HepG2 (cell line): Measurements from ENCODE around the gene IRF7. TPM values are rescaled to one million over a fixed set of nuclear protein-coding genes. Genes with fewer than 3 reads are reported as not detected.
A peak's percentile ranks its signal among the peaks of the same experiment; 100 is the strongest.

Experiments used
- ERF ChIP-seq: IDR thresholded peaks from 2 replicates; pipeline ENCODE4 v1.6.1; 2018; ENCODE audit warnings: missing biosample characterization, missing genetic modification reagents
- GFI1 ChIP-seq: sonication (generic); formaldehyde crosslinking; IDR thresholded peaks from 2 replicates; pipeline ENCODE4 v1.5.0; 2020; ENCODE audit warnings: missing genetic modification reagents, mild to moderate bottlenecking, borderline replicate concordance
- HNRNPL ChIP-seq: fragments of 200-400 bp; formaldehyde crosslinking; IDR thresholded peaks from 2 replicates; pipeline ENCODE4 v1.6.1; 2017; ENCODE audit warnings: mild to moderate bottlenecking, low read depth, low read length
- JARID2 ChIP-seq: sonication (generic); formaldehyde crosslinking; IDR thresholded peaks from 2 replicates; pipeline ENCODE4 v1.8.1; 2023; ENCODE audit warnings: missing genetic modification reagents, inconsistent platforms; ENCODE audit not compliant: insufficient replicate concordance
- MEF2D ChIP-seq: sonication (generic); formaldehyde crosslinking; IDR thresholded peaks from 2 replicates; pipeline ENCODE4 v1.5.1; 2020; ENCODE audit warnings: mild to moderate bottlenecking, missing genetic modification reagents
- NPAS2 ChIP-seq: sonication (generic); formaldehyde crosslinking; IDR thresholded peaks from 2 replicates; pipeline ENCODE4 v1.8.0; 2022; ENCODE audit warnings: mild to moderate bottlenecking, missing genetic modification reagents, borderline replicate concordance
- PHF8 ChIP-seq: sonication (generic); formaldehyde crosslinking; IDR thresholded peaks from 2 replicates; pipeline ENCODE4 v1.5.0; 2020; ENCODE audit warnings: missing genetic modification reagents
- RFX5 ChIP-seq: IDR thresholded peaks from 2 replicates; pipeline ENCODE4 v1.6.1; 2011; ENCODE audit warnings: low read depth, low read length, improper control_type of control experiment
- RORA ChIP-seq: sonication (generic); formaldehyde crosslinking; IDR thresholded peaks from 2 replicates; pipeline ENCODE4 v1.5.0; 2020; ENCODE audit warnings: mild to moderate bottlenecking, missing genetic modification reagents, moderate library complexity
- SNRNP70 ChIP-seq: fragments of 200-400 bp; formaldehyde crosslinking; IDR thresholded peaks from 2 replicates; pipeline ENCODE4 v1.6.1; 2017; ENCODE audit warnings: mild to moderate bottlenecking, low read depth, low read length, moderate library complexity
- WIZ ChIP-seq: sonication (generic); formaldehyde crosslinking; IDR thresholded peaks from 2 replicates; pipeline ENCODE4 v1.5.1; 2020; ENCODE audit warnings: mild to moderate bottlenecking, missing genetic modification reagents
- ZMYM3 ChIP-seq: sonication (generic); formaldehyde crosslinking; IDR thresholded peaks from 2 replicates; pipeline ENCODE4 v1.5.1; 2020; ENCODE audit warnings: mild to moderate bottlenecking, missing genetic modification reagents
- ZNF101 ChIP-seq: sonication (generic); formaldehyde crosslinking; IDR thresholded peaks from 2 replicates; pipeline ENCODE4 v1.4.0; 2020; ENCODE audit warnings: mild to moderate bottlenecking, low read depth, missing genetic modification reagents, borderline replicate concordance
- ZNF484 ChIP-seq: sonication (generic); formaldehyde crosslinking; IDR thresholded peaks from 2 replicates; pipeline ENCODE4 v1.5.1; 2020; ENCODE audit warnings: mild to moderate bottlenecking, low read depth, missing genetic modification reagents, borderline replicate concordance
- ZNF501 ChIP-seq: sonication (generic); formaldehyde crosslinking; IDR thresholded peaks from 2 replicates; pipeline ENCODE4 v1.5.1; 2020; ENCODE audit warnings: mild to moderate bottlenecking, moderate library complexity, missing genetic modification reagents
- ZNF530 ChIP-seq: sonication (generic); formaldehyde crosslinking; IDR thresholded peaks from 2 replicates; pipeline ENCODE4 v1.5.0; 2020; ENCODE audit warnings: low read depth, mild to moderate bottlenecking, missing genetic modification reagents
- ZNF703 ChIP-seq: sonication (generic); formaldehyde crosslinking; IDR thresholded peaks from 2 replicates; pipeline ENCODE4 v1.5.1; 2020; ENCODE audit warnings: missing genetic modification reagents, mild to moderate bottlenecking, moderate library complexity, borderline replicate concordance
- polyA plus RNA-seq, 8 experiments: library from polyadenylated mRNA; depleted of rRNA in 3 of 8; stranded (reverse) in 7 of 8; unstranded in 1 of 8; fragments of >200 nt; fragmentation: Illumina TruSeq in 4 of 8; extraction: Trizol in 4 of 8; gene quantifications; 2 replicates each; pipeline versions ENCODE4 v1.2.1 to v1.2.3, GENCODE V29; 2011 to 2016; ENCODE audit warnings: low read depth in 4 of 8, missing spikeins in 1 of 8, mixed read lengths in 1 of 8; ENCODE audit not compliant: insufficient read depth in 1 of 8
- total RNA-seq, 5 experiments: library from RNA; depleted of rRNA; stranded (reverse); fragments of >200 nt; fragmentation: Illumina TruSeq; extraction: Trizol; gene quantifications; 2 replicates each; pipeline ENCODE4 v1.2.3, GENCODE V29; 2016; ENCODE audit warnings: low read depth in 1 of 5
- TF ChIP-seq, protein P1 (sequence below): IDR thresholded peaks from 2 replicates; pipeline ENCODE4 v1.6.1; 2016; ENCODE audit warnings: control low read depth
- TF ChIP-seq, protein P2 (sequence below): sonication (generic); formaldehyde crosslinking; conservative IDR thresholded peaks from 2 replicates; pipeline ENCODE4 v1.4.0; 2020; ENCODE audit warnings: missing genetic modification reagents
- TF ChIP-seq, protein P3 (sequence below): IDR thresholded peaks from 2 replicates; pipeline ENCODE4 v1.6.1; 2016; ENCODE audit warnings: missing genetic modification reagents, missing compliant biosample characterization
- TF ChIP-seq, protein P4 (sequence below), 2 experiments: sonication (generic) in 1 of 2; formaldehyde crosslinking in 1 of 2; IDR thresholded peaks; 2 replicates each; pipeline versions ENCODE4 v1.4.0 to v1.6.1; 2016 to 2020; ENCODE audit warnings: borderline replicate concordance in 1 of 2, low read depth in 1 of 2, mild to moderate bottlenecking in 1 of 2, missing genetic modification reagents in 1 of 2

The IRF7 gene
- total and polyA plus RNA-seq, 2 of the 13 experiments (the other 11 are each of a cell fraction or from before 2014, with no cell fraction given), result not detected

DNA sequence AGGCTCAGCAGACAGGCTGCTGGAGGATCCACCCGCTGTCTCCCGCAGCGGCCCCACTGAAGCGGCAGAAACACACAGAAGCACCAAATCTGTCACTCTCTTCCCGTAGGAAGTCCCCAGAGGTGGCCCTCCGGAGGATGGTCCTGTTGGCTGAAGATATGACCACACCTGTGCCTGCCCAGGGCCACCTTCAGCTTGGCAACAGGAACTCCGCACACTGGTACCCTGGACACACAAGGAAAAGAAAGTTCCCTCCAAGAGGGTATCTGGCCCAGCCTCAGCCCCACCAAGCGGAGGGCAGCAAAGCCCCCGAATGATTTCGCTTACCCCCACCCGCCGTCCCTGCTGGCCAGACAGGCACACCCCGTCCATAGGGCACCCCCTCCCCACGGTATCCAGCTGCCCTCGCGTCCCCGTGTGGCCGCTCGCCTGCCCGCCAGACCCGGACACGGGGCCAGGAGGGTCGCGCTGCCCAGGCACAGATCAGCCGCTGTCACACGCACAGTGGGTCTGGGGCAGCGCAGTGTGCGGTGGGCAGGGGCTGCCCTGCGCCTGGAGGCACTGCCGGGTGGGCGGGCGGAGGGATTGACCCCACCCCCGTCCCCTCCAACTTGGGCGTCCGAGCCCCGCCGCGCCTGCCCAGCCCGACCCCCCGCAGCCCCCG lies 48.0 kb downstream of the IRF7 start (continued):
- TF ChIP-seq ZNF530 (no peak), ZNF484 (no peak), GFI1 (CRISPR knock-in tag) (no peak), NPAS2 (CRISPR knock-in tag) (no peak), ZNF501 (0 out of 2 replicates have a peak, but pooled peaks have one; percentile 35), PHF8 (CRISPR knock-in tag) (peak; percentile 51), HNRNPL (0 out of 2 replicates have a peak, but pooled peaks have one; percentile 25), ZMYM3 (CRISPR knock-in tag) (no peak), ZNF101 (no peak; the same call in 1 of the 2 replicates), ZNF703 (no peak), ERF (CRISPR knock-in tag) (peak; percentile 11; the same call in 1 of the 2 replicates), WIZ (CRISPR knock-in tag) (no peak), MEF2D (no peak), RFX5 (no peak), JARID2 (no peak), RORA (CRISPR knock-in tag) (no peak), SNRNP70 (no peak)
- TF ChIP-seq, protein P1, sequence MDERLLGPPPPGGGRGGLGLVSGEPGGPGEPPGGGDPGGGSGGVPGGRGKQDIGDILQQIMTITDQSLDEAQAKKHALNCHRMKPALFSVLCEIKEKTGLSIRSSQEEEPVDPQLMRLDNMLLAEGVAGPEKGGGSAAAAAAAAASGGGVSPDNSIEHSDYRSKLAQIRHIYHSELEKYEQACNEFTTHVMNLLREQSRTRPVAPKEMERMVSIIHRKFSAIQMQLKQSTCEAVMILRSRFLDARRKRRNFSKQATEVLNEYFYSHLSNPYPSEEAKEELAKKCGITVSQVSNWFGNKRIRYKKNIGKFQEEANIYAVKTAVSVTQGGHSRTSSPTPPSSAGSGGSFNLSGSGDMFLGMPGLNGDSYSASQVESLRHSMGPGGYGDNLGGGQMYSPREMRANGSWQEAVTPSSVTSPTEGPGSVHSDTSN (CRISPR knock-in tag), result no peak
- TF ChIP-seq, protein P2, sequence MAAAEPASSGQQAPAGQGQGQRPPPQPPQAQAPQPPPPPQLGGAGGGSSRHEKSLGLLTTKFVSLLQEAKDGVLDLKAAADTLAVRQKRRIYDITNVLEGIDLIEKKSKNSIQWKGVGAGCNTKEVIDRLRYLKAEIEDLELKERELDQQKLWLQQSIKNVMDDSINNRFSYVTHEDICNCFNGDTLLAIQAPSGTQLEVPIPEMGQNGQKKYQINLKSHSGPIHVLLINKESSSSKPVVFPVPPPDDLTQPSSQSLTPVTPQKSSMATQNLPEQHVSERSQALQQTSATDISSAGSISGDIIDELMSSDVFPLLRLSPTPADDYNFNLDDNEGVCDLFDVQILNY (CRISPR knock-in tag), result no peak
- TF ChIP-seq, protein P3, sequence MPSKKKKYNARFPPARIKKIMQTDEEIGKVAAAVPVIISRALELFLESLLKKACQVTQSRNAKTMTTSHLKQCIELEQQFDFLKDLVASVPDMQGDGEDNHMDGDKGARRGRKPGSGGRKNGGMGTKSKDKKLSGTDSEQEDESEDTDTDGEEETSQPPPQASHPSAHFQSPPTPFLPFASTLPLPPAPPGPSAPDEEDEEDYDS (CRISPR knock-in tag), result no peak
- TF ChIP-seq, protein P4, sequence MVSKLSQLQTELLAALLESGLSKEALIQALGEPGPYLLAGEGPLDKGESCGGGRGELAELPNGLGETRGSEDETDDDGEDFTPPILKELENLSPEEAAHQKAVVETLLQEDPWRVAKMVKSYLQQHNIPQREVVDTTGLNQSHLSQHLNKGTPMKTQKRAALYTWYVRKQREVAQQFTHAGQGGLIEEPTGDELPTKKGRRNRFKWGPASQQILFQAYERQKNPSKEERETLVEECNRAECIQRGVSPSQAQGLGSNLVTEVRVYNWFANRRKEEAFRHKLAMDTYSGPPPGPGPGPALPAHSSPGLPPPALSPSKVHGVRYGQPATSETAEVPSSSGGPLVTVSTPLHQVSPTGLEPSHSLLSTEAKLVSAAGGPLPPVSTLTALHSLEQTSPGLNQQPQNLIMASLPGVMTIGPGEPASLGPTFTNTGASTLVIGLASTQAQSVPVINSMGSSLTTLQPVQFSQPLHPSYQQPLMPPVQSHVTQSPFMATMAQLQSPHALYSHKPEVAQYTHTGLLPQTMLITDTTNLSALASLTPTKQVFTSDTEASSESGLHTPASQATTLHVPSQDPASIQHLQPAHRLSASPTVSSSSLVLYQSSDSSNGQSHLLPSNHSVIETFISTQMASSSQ (IDR thresholded peaks at IDR 0.05; ENCODE audit: low read depth), result no peak
- TF ChIP-seq, protein P4 (CRISPR knock-in tag; IDR thresholded peaks at IDR 0.05; ENCODE audit: borderline replicate concordance), result no peak
